Gastrocnemius medialis (tissue), 4 donors: Measurements from ENCODE around the gene ACOXL.

Experiments used
- CTCF ChIP-seq, 5 experiments: fragments of 450-650 bp in 3 of 5; fragments of 200-600 bp in 2 of 5; sonication (generic) in 2 of 5; IDR thresholded peaks in 4 of 5; conservative IDR thresholded peaks in 1 of 5; 1 replicate in 4 of 5; 2 replicates in 1 of 5; pipeline ENCODE4 v1.5.1; 2016 to 2019; ENCODE audit warnings: antibody characterized with exemption in 5 of 5, mild to moderate bottlenecking in 3 of 5, moderate library complexity in 3 of 5
- POLR2A ChIP-seq, 2 donors: fragments of 450-650 bp; IDR thresholded peaks; one replicate each; pipeline ENCODE4 v1.6.1; 2017; ENCODE audit warnings: antibody characterized with exemption in 2 of 2, mild to moderate bottlenecking in 2 of 2, moderate library complexity in 2 of 2

- TF ChIP-seq CTCF (IDR thresholded peaks at IDR 0.05 in 4 of 5, conservative IDR thresholded peaks at IDR 0.05 in 1 of 5) (no peak), POLR2A (IDR thresholded peaks at IDR 0.05) (no peak)
Observed at GRCh38 chr2:110748489-110748867, 16.1 kb downstream of the ACOXL start.
